Measurements from ENCODE around the gene THBS1.

The THBS1 gene

DNA sequence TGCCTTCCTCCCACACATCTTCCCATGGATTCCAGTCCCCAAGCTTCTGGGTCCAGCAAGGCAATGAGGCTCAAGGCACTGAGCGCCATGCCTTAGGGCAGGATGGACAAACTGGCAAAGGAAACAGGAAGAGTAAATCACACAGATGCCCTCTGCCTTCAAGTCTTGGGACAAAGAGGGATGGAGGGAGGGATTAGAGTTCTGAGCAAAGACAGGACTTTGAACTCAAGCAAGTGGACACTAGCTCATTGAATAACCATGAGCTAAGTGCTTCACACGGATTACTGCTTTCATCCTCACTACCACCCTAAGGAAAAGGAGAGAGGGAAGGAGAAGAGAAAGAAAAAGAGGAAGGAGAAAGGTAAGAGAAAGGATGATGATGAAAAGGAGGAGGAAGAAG, 7.6 kb upstream of the THBS1 start:
- in situ Hi-C loops (cut with MboI; ENCODE audit: low sequenced_read_pairs): no loop called here

GRCh38 chr15:39573844-39574243, 7.0 kb upstream of the THBS1 start:
- in situ Hi-C loops (cut with MboI; ENCODE audit: low sequenced_read_pairs): no loop called here

DNA sequence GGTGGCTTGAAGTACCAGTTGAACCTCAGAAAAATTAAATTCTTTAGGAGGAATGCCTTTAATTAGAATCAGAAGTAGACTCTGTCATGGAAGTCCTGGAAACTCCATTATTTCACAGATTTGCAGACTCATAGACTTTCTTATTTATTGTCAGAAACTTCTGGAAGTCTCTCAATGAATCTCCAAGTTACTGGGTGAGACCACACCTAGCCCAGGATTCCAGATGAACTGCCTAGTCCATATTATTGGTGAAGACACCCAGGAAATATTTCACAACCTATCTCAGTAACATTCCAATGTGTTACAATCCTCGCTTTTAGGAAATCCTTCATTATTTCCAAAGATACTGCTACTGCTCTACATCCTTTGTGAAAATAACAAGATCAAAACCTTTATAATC, 6.5 kb upstream of the THBS1 start:
- in situ Hi-C loops (cut with MboI; ENCODE audit: low sequenced_read_pairs): no loop called here

DNA sequence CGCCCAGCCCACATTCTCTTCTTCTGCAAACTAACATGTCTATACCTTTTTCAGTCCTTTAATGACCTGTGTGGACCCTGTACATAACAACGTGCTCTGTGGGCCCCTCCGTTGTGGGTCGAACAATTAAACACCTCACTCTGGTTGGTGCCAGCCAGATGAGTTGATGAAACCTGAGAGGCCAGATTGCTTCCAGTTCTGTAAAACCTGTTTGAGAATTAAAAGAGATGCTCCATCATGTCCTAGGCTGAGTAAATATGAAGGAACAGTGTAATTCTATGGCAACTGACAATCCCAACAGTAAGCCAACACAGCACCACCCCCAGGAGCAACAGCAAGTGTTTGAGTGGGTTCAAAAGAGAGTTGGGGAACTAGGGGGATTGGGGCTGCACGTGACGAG, 5.7 kb upstream of the THBS1 start:
- in situ Hi-C loops (cut with MboI; ENCODE audit: low sequenced_read_pairs): loop anchor here (25.0 kb wide), 1 partner anchor 263 kb away; no protein-coding TSS in a partner anchor

- in situ Hi-C loops (cut with MboI; ENCODE audit: low sequenced_read_pairs): loop anchor here (25.0 kb wide), 1 partner anchor 267 kb away; no protein-coding TSS in a partner anchor
Observed at GRCh38 chr15:39578851-39579486, 1.9 kb upstream of the THBS1 start.

GRCh38 chr15:39579487-39580116, 1.3 kb upstream of the THBS1 start:
- in situ Hi-C loops (cut with MboI; ENCODE audit: low sequenced_read_pairs): loop anchor here (25.0 kb wide), 1 partner anchor 267 kb away; no protein-coding TSS in a partner anchor

DNA sequence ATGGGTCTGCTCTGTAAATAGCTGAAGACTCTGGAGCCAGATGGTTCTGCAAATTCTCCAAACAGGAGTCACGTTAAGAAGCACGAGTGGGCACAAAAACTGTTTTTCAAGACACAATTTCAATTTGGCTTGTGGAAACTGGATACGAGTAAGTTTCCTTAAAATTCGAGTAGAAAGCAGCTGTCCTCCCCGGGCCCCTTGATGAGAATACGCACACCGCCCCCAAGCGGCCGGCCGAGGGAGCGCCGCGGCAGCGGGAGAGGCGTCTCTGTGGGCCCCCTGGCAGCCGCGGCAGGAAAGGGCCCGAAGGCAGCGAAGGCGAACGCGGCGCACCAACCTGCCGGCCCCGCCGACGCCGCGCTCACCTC, 778 bp upstream of the THBS1 start:
- in situ Hi-C loops (cut with MboI; ENCODE audit: low sequenced_read_pairs): loop anchor here (25.0 kb wide), 1 partner anchor 268 kb away; no protein-coding TSS in a partner anchor

DNA sequence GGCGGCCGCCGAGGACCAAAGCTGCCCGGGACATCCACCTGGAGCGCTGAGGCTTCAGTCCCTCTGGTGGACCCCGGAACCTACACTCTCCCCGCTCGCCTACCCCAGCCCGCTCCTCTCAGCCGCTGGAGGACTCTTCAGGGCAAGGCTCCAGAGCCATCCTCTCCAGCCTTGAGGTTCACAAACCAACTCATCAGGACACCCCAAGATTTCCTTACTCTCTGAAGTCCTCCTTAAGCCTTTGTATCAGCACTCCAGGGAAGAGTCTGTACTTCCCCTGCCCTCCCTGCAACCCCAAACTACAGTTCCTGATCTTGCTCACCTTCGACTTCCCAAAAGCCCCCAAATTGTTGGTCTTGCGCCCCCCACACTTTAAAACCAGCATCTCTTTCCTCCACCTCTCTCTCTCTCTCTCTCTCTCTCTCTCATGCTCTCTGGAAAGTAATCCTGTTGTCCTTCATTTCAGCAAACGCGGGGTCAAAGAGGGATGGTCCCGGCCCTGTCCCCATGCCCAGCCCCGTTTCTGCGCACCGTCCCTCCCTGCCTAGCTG, 438 bp downstream of the THBS1 start:
- in situ Hi-C loops (cut with MboI; ENCODE audit: low sequenced_read_pairs): loop anchor here (25.0 kb wide), 1 partner anchor 269 kb away; no protein-coding TSS in a partner anchor

DNA sequence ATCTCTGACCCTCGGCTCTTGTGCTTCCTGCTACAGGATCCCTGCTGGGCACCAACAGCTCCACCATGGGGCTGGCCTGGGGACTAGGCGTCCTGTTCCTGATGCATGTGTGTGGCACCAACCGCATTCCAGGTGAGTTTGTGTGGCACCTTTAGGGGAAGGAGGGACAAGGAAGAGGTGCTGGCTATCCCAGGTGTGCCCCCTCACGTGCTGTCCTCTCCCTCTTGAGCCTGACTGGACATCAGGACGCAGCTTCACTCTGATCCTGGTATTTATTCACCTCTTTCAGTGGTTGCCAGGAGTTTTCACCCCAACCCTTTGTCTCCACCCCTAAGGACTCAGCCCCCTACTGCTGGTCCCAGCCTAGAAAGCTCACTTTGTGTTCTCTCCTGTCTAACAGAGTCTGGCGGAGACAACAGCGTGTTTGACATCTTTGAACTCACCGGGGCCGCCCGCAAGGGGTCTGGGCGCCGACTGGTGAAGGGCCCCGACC, 960 bp downstream of the THBS1 start:
- in situ Hi-C loops (cut with MboI; ENCODE audit: low sequenced_read_pairs): loop anchor here (25.0 kb wide), 1 partner anchor 270 kb away; no protein-coding TSS in a partner anchor

GRCh38 chr15:39582286-39582976, 1.6 kb downstream of the THBS1 start:
- in situ Hi-C loops (cut with MboI; ENCODE audit: low sequenced_read_pairs): loop anchor here (25.0 kb wide), 1 partner anchor 270 kb away; no protein-coding TSS in a partner anchor

DNA sequence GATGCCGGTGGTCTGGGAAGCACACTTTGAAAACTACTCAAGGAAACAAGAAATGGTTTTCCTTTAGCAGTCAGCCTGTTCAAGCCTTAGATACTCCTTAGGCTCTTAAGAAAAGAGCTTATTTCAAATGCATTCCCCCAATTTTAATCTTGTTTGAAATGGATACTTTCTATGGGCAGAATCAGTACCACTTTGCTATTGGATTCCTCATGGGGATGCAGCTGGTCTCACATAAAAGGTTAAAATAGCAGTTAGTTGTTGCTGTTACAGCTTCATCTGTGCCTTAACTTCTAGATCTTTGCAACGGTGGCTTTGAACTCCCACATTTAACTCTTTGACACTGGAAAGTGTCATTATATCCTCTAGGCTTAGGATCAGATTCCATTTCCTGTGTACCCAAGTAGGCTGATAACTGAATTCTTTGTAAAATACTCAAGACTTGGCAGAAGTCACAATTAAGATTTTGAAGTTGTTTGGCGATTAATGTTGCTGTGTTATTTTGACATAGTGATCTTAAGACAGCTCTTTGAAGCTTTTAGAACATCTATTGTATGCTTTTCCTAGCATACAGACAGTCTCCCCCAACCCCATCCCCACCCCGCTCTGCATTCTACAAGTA, 2.2 kb downstream of the THBS1 start:
- in situ Hi-C loops (cut with MboI; ENCODE audit: low sequenced_read_pairs): loop anchor here (25.0 kb wide), 1 partner anchor 271 kb away; no protein-coding TSS in a partner anchor

- in situ Hi-C loops (cut with MboI; ENCODE audit: low sequenced_read_pairs): loop anchor here (25.0 kb wide), 1 partner anchor 271 kb away; no protein-coding TSS in a partner anchor
Observed at GRCh38 chr15:39583596-39584265, 2.9 kb downstream of the THBS1 start.

GRCh38 chr15:39584266-39584659, 3.4 kb downstream of the THBS1 start:
- in situ Hi-C loops (cut with MboI; ENCODE audit: low sequenced_read_pairs): loop anchor here (25.0 kb wide), 1 partner anchor 272 kb away; no protein-coding TSS in a partner anchor

DNA sequence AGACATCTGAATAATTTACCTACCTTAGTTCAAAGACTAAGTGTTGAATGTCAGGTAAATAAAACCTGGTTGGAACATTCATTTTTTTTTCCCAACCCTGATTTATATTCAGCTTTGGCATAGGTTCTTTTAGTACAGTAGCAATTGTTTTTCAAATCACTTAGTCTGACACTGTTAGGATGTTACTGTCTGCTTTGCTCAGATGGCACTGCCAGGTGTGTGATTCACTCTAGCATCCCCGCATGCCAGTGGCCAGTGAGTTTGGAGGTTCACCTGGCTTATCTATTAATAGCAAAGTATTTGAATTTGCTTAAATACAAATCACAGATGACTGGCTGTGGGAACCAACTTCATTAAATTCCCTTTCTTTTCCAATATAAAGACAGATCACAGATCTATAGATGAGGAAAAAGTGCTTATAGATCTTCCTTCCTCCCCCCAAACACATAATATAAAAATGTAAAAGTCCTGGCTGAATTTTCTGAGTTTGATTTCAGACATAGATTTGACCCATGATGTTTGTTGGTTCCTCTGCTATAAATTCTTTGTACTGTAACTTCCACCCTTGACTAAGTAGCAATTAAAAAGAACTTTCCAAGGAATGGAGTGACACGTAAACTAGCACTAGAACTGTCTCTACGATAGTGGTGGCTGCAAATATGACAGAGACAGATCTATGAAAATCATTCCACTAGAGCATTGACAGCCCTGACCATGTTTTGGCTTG, 3.9 kb downstream of the THBS1 start:
- in situ Hi-C loops (cut with MboI; ENCODE audit: low sequenced_read_pairs): loop anchor here (25.0 kb wide), 1 partner anchor 273 kb away; no protein-coding TSS in a partner anchor

DNA sequence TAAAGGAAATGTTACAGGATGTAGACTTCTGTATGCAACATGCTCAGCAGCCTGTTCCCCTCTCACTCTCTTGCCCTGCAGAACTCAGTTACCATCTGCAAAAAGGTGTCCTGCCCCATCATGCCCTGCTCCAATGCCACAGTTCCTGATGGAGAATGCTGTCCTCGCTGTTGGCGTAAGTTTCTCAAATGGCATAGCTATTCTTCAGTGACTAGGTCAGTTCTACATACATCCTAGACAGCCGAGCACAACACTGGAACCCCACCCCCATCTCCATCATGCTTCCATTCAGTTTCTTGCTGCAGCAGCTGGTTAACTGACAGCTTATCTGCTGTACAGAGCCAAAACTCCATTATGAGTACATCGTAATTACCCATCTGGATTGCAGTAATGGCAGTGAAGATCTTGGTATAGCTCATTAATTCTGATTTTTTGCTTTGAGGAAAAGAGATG, 4.5 kb downstream of the THBS1 start:
- in situ Hi-C loops (cut with MboI; ENCODE audit: low sequenced_read_pairs): loop anchor here (25.0 kb wide), 1 partner anchor 273 kb away; no protein-coding TSS in a partner anchor

GRCh38 chr15:39585871-39586301, 5.0 kb downstream of the THBS1 start:
- in situ Hi-C loops (cut with MboI; ENCODE audit: low sequenced_read_pairs): loop anchor here (25.0 kb wide), 1 partner anchor 274 kb away; no protein-coding TSS in a partner anchor

GRCh38 chr15:39586387-39587095, 5.7 kb downstream of the THBS1 start:
- in situ Hi-C loops (cut with MboI; ENCODE audit: low sequenced_read_pairs): loop anchor here (25.0 kb wide), 1 partner anchor 274 kb away; no protein-coding TSS in a partner anchor

GRCh38 chr15:39587096-39587721, 6.3 kb downstream of the THBS1 start:
- in situ Hi-C loops (cut with MboI; ENCODE audit: low sequenced_read_pairs): loop anchor here (25.0 kb wide), 1 partner anchor 275 kb away; no protein-coding TSS in a partner anchor
